GM18861 (cell line): ENCODE measurements around the gene SLF1.
A peak's percentile ranks its signal among the peaks of the same experiment; 100 is the strongest.

ENCODE experiments used
- ATAC-seq: cut with Tn5 transposase; IDR thresholded peaks from one replicate; pipeline ENCODE4 v1.9.1; 2021; ENCODE audit not compliant: unreplicated experiment

The SLF1 gene

GRCh38 chr5:94660506-94660905 lies 42.0 kb downstream of the SLF1 start:
- no peak for ATAC-seq

- ATAC-seq = no peak
Observed at GRCh38 chr5:94661086-94661485, 42.6 kb downstream of the SLF1 start.

- no peak for ATAC-seq
Observed at GRCh38 chr5:94667937-94668336, 49.5 kb downstream of the SLF1 start.

GRCh38 chr5:94670726-94671125 lies 52.3 kb downstream of the SLF1 start:
- no peak for ATAC-seq

GRCh38 chr5:94672746-94673145 lies 54.3 kb downstream of the SLF1 start:
- no peak for ATAC-seq

GRCh38 chr5:94674490-94675382 lies 56.3 kb downstream of the SLF1 start:
- ATAC-seq = no peak

- ATAC-seq = no peak
Observed at GRCh38 chr5:94675965-94676618, 57.6 kb downstream of the SLF1 start.

- no peak for ATAC-seq
Observed at GRCh38 chr5:94682814-94683520, 64.5 kb downstream of the SLF1 start.

GRCh38 chr5:94689908-94690307 lies 71.4 kb downstream of the SLF1 start:
- ATAC-seq = no peak

GRCh38 chr5:94690778-94691177 lies 72.3 kb downstream of the SLF1 start:
- ATAC-seq = no peak

GRCh38 chr5:94691291-94691690 lies 72.8 kb downstream of the SLF1 start:
- ATAC-seq = no peak

GRCh38 chr5:94691949-94692348 lies 73.5 kb downstream of the SLF1 start:
- no peak for ATAC-seq

- ATAC-seq = no peak
Observed at GRCh38 chr5:94692581-94692980, 74.1 kb downstream of the SLF1 start.

GRCh38 chr5:94693043-94693822 lies 74.8 kb downstream of the SLF1 start:
- ATAC-seq = peak; percentile 68

GRCh38 chr5:94693845-94694370 lies 75.4 kb downstream of the SLF1 start:
- ATAC-seq = no peak

GRCh38 chr5:94694671-94695070 lies 76.2 kb downstream of the SLF1 start:
- no peak for ATAC-seq

GRCh38 chr5:94698197-94698596 lies 79.7 kb downstream of the SLF1 start:
- no peak for ATAC-seq

GRCh38 chr5:94699562-94699961 lies 81.1 kb downstream of the SLF1 start:
- ATAC-seq = no peak

- peak; percentile 75 for ATAC-seq
Observed at GRCh38 chr5:94700592-94700991, 82.1 kb downstream of the SLF1 start.

- ATAC-seq = peak; percentile 50
Observed at GRCh38 chr5:94702729-94703128, 84.3 kb downstream of the SLF1 start.

GRCh38 chr5:94705427-94705826 lies 87.0 kb downstream of the SLF1 start:
- no peak for ATAC-seq
